ENCODE measurements around the gene SKOR1.
A peak's percentile ranks its signal among the peaks of the same experiment; 100 is the strongest.

SKOR1 gene

DNA sequence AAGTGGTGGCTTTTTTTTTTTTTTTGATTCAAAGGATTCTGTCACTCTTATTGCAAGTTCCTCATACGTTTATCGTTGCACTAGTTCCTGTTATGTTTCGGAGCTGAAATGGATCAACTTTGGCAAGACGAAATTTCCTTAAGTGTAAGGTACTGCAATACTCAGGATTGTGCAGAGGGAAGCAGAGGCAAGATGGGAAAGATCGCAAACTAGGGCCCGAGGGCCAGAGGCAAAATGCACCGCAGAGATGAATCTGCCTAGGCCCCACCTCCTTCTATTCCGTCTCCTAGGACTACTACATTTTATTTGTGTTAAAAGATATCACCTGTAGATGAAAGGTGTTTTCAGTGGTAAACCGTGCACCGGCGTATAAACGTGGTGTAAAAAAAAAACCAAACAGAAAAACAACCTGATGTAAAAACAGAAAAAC lies 14.2 kb downstream of the SKOR1 start:
- Histone ChIP-seq H3K4me1 (ENCODE audit: control insufficient read depth in 2 of 2, insufficient read depth in 2 of 2, low read length in 2 of 2) (peaks cover 24 to 27% of the 10 kb centered on the region in 2 donors), H3K36me3 (ENCODE audit: control insufficient read depth in 2 of 2, insufficient read depth in 2 of 2, low read length in 2 of 2) (no peaks in the 10 kb centered on the region), H3K9me3 (ENCODE audit: control insufficient read depth in 2 of 2, low read length in 2 of 2) (no peaks in the 10 kb centered on the region), H3K27ac (ENCODE audit: low read depth in 2 of 2, low read length in 2 of 2) (peak overlapping the region; percentile 90 to 98), H3K4me3 (ENCODE audit: low read length in 2 of 2) (peak overlapping the region; percentile 82 to 96), H3K9ac (ENCODE audit: low read depth in 1 of 2, low read length in 2 of 2) (peak overlapping the region; percentile 90 to 94), H3K27me3 (ENCODE audit: control insufficient read depth in 2 of 2, insufficient read depth in 2 of 2, low read length in 2 of 2) (peaks cover 16 to 18% of the 10 kb centered on the region in 2 donors)

GRCh38 chr15:67839929-67840748 lies 14.8 kb downstream of the SKOR1 start, which contains the start of gene RNU6-1:
TSS of gene RNU6-1 (minus strand) at chr15:67840045.
- Histone ChIP-seq H3K9ac (ENCODE audit: low read depth in 1 of 2, low read length in 2 of 2) (peak within 1 kb of the TSS; percentile 90 to 94), H3K9me3 (ENCODE audit: control insufficient read depth in 2 of 2, low read length in 2 of 2) (no peaks in the 10 kb centered on the region), H3K36me3 (ENCODE audit: control insufficient read depth in 2 of 2, insufficient read depth in 2 of 2, low read length in 2 of 2) (no peaks in the 10 kb centered on the region), H3K27me3 (ENCODE audit: control insufficient read depth in 2 of 2, insufficient read depth in 2 of 2, low read length in 2 of 2) (peaks cover 11% of the 10 kb centered on the region in 2 donors), H3K4me3 (ENCODE audit: low read length in 2 of 2) (peak within 1 kb of the TSS; percentile 82 to 96), H3K4me1 (ENCODE audit: control insufficient read depth in 2 of 2, insufficient read depth in 2 of 2, low read length in 2 of 2) (peaks cover 17 to 23% of the 10 kb centered on the region in 2 donors), H3K27ac (ENCODE audit: low read depth in 2 of 2, low read length in 2 of 2) (peak within 1 kb of the TSS; percentile 90 to 98)

DNA sequence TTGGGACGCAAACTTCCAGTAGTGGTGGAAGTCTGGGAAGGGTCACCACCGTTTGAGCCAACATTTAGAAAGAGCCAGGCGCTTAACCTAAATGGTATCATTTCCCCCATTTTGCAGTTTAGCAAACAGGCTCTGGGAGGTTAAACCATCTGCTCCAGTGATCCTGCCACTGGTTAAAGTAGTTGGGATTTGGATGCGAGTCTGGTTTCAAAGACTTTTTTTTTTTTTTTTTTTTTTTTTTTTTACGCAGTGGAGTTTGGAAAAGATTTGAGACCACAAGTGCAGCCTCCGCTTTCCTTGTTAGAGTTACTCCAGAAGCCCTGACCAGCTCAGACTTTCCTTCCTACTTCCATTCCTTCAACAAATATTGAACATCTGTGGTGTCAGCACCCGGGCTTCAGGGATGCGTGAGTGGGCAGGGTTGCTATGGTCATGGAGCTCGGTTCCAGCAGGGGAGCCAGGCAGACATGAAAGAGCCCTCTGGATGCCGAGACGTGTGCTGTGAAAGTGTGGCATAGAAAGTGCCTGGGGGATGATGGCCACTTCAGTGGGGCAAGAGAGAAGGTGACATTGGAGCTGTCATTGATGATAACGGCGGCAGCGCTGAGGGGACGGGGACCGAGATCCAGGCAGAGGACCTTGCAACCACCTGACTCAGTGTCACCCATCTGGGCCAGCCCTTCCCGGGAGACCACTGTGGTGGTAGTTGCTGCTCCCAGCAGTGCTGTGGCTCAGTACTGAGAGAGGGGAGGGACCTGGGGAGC lies 15.6 kb downstream of the SKOR1 start:
- Histone ChIP-seq H3K27ac (ENCODE audit: low read depth in 2 of 2, low read length in 2 of 2) (peak overlapping the region; percentile 90 to 98), H3K4me3 (ENCODE audit: low read length in 2 of 2) (peak overlapping the region; percentile 82 to 96), H3K9me3 (ENCODE audit: control insufficient read depth in 2 of 2, low read length in 2 of 2) (no peaks in the 10 kb centered on the region), H3K27me3 (ENCODE audit: control insufficient read depth in 2 of 2, insufficient read depth in 2 of 2, low read length in 2 of 2) (peaks cover 3 to 4% of the 10 kb centered on the region in 2 donors), H3K9ac (ENCODE audit: low read depth in 1 of 2, low read length in 2 of 2) (peak overlapping the region; percentile 90 to 94), H3K4me1 (ENCODE audit: control insufficient read depth in 2 of 2, insufficient read depth in 2 of 2, low read length in 2 of 2) (peaks cover 15 to 16% of the 10 kb centered on the region in 2 donors), H3K36me3 (ENCODE audit: control insufficient read depth in 2 of 2, insufficient read depth in 2 of 2, low read length in 2 of 2) (no peaks in the 10 kb centered on the region)

GRCh38 chr15:67841513-67841762 lies 16.1 kb downstream of the SKOR1 start:
- Histone ChIP-seq H3K9me3 (ENCODE audit: control insufficient read depth in 2 of 2, low read length in 2 of 2) (no peaks in the 10 kb centered on the region), H3K27ac (ENCODE audit: low read depth in 2 of 2, low read length in 2 of 2) (peak overlapping the region in 1 of 2 donors; percentile 98), H3K4me3 (ENCODE audit: low read length in 2 of 2) (peak overlapping the region; percentile 82 to 96), H3K27me3 (ENCODE audit: control insufficient read depth in 2 of 2, insufficient read depth in 2 of 2, low read length in 2 of 2) (no peaks in the 10 kb centered on the region), H3K4me1 (ENCODE audit: control insufficient read depth in 2 of 2, insufficient read depth in 2 of 2, low read length in 2 of 2) (peaks cover 12 to 14% of the 10 kb centered on the region in 2 donors), H3K9ac (ENCODE audit: low read depth in 1 of 2, low read length in 2 of 2) (peak overlapping the region; percentile 28 to 90), H3K36me3 (ENCODE audit: control insufficient read depth in 2 of 2, insufficient read depth in 2 of 2, low read length in 2 of 2) (no peaks in the 10 kb centered on the region)

DNA sequence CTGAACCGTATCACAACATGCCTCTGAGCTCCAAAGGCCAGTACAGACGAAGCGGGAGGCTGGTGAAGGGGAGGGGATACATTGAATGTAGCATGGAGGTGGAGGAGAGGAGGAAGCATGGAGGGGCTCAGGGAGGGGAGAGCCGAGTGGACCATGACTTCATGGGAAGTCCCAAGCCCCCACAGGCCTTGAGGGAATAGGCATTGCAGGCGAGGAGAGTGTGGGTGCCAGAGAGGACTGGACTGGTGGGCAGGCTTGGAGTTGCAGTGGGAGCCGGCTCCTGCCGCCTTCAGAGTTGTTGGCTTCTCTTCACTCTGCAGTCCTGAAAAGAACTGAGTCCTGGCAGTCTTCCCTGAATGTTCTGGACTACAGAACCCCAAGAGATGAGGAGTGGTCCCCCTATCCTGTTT lies 17.8 kb downstream of the SKOR1 start:
- H3K4me1 ChIP-seq (ENCODE audit: control insufficient read depth in 2 of 2, insufficient read depth in 2 of 2, low read length in 2 of 2) = peaks cover 12 to 14% of the 10 kb centered on the region in 2 donors

DNA sequence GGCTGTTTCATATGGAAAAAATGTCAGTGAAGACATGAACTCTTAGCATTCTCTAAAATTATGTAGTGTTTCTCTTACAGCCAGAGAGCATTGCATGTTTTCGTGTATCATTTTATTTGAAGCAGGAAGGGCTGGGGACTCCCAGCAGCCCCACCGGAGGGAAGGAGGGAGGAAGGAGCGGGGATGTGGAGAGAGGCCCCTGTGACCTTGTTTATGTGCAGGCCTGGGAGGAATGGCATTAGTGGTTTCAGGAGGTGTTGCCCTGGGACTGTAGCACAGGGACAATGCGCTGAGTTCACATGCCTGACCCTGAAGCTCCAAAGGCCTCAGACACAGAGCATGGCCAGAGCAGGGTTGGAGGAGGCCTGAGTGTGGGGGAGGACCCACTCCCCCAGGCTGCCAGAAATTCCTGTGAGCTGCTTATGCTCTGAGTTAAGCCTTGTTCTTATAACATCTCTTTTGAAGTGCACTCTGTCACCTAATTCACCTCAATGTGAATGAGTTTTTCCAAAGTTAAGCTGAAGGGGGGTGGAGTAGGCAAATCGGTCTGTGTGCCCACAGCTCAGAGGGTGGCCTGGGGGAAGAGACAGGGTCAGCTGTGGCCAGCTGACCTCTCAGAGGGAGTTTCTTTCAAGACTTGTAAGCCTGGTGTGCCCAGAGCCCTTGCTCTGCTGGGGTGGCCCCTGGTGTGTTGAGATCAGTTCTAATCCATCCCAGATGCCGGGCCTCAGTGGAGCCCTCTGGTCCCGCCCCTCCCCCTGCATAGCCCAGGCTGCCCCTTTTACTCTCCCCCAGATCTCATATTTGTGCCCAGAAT lies 18.5 kb downstream of the SKOR1 start:
- Histone ChIP-seq H3K36me3 (ENCODE audit: control insufficient read depth in 2 of 2, insufficient read depth in 2 of 2, low read length in 2 of 2) (no peaks in the 10 kb centered on the region), H3K27ac (ENCODE audit: low read depth in 2 of 2, low read length in 2 of 2) (no peak overlapping the region), H3K4me3 (ENCODE audit: low read length in 2 of 2) (no peak overlapping the region)

More for the DNA sequence above, 17.8 kb downstream of the SKOR1 start:
- H3K9me3 ChIP-seq (ENCODE audit: control insufficient read depth in 2 of 2, low read length in 2 of 2) = no peaks in the 10 kb centered on the region
- no peak overlapping the region for H3K27ac ChIP-seq (ENCODE audit: low read depth in 2 of 2, low read length in 2 of 2)
- H3K4me3 ChIP-seq (ENCODE audit: low read length in 2 of 2) = no peak overlapping the region
- no peaks in the 10 kb centered on the region for H3K27me3 ChIP-seq (ENCODE audit: control insufficient read depth in 2 of 2, insufficient read depth in 2 of 2, low read length in 2 of 2)
- no peaks in the 10 kb centered on the region for H3K36me3 ChIP-seq (ENCODE audit: control insufficient read depth in 2 of 2, insufficient read depth in 2 of 2, low read length in 2 of 2)
- H3K9ac ChIP-seq (ENCODE audit: low read depth in 1 of 2, low read length in 2 of 2) = no peak overlapping the region

DNA sequence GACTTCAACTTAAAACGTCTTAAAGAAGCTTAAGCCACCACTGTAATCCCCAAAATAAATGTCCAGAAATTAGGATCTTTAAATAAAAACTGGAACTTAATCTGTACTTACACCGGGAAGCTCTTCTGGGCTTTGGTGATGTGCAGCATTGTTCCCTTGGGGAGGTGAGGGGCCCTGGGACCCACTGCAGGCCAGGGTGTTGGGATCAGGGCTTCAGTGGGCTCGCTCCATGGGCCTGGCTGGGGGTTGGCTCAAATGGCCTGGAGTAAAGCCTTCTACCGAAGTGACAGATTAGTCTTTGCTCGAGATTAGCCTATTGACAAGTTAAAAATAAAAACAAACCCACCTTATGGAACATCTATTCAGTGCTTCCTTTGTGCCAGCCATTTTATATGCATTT lies 20.7 kb downstream of the SKOR1 start:
- Histone ChIP-seq H3K9me3 (ENCODE audit: control insufficient read depth in 2 of 2, low read length in 2 of 2) (no peaks in the 10 kb centered on the region), H3K4me3 (ENCODE audit: low read length in 2 of 2) (no peak overlapping the region), H3K9ac (ENCODE audit: low read depth in 1 of 2, low read length in 2 of 2) (no peak overlapping the region), H3K4me1 (ENCODE audit: control insufficient read depth in 2 of 2, insufficient read depth in 2 of 2, low read length in 2 of 2) (peaks cover 4 to 5% of the 10 kb centered on the region in 2 donors), H3K27ac (ENCODE audit: low read depth in 2 of 2, low read length in 2 of 2) (no peak overlapping the region), H3K36me3 (ENCODE audit: control insufficient read depth in 2 of 2, insufficient read depth in 2 of 2, low read length in 2 of 2) (no peaks in the 10 kb centered on the region), H3K27me3 (ENCODE audit: control insufficient read depth in 2 of 2, insufficient read depth in 2 of 2, low read length in 2 of 2) (no peaks in the 10 kb centered on the region)

More for the DNA sequence above, 18.5 kb downstream of the SKOR1 start:
- Histone ChIP-seq H3K27me3 (ENCODE audit: control insufficient read depth in 2 of 2, insufficient read depth in 2 of 2, low read length in 2 of 2) (no peaks in the 10 kb centered on the region), H3K9ac (ENCODE audit: low read depth in 1 of 2, low read length in 2 of 2) (no peak overlapping the region), H3K9me3 (ENCODE audit: control insufficient read depth in 2 of 2, low read length in 2 of 2) (no peaks in the 10 kb centered on the region), H3K4me1 (ENCODE audit: control insufficient read depth in 2 of 2, insufficient read depth in 2 of 2, low read length in 2 of 2) (peaks cover 10 to 11% of the 10 kb centered on the region in 2 donors)

DNA sequence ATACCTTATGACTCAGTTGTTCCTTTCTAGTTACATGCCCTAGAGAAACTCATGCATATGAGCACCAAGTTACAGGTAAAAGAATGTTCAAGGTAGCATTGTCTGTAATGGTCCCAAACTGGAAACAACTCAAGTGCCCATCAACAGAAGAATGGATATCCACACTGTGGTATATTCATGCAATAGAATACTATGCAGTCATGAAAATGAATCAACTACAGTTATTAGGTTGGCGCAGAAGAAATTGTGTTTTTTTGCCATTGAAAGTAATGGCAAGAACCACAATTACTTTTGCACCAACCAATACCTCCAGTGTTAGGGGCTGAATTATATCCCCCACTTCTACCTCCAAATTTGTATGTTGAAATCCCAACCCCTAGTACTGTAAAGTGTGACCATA lies 24.2 kb downstream of the SKOR1 start:
- H3K9ac ChIP-seq (ENCODE audit: low read depth in 1 of 2, low read length in 2 of 2) = no peak overlapping the region
- no peak overlapping the region for H3K4me3 ChIP-seq (ENCODE audit: low read length in 2 of 2)
- no peaks in the 10 kb centered on the region for H3K9me3 ChIP-seq (ENCODE audit: control insufficient read depth in 2 of 2, low read length in 2 of 2)
- H3K27me3 ChIP-seq (ENCODE audit: control insufficient read depth in 2 of 2, insufficient read depth in 2 of 2, low read length in 2 of 2) = no peaks in the 10 kb centered on the region
- no peaks in the 10 kb centered on the region for H3K4me1 ChIP-seq (ENCODE audit: control insufficient read depth in 2 of 2, insufficient read depth in 2 of 2, low read length in 2 of 2)
- H3K36me3 ChIP-seq (ENCODE audit: control insufficient read depth in 2 of 2, insufficient read depth in 2 of 2, low read length in 2 of 2) = no peaks in the 10 kb centered on the region
- H3K27ac ChIP-seq (ENCODE audit: low read depth in 2 of 2, low read length in 2 of 2) = no peak overlapping the region

DNA sequence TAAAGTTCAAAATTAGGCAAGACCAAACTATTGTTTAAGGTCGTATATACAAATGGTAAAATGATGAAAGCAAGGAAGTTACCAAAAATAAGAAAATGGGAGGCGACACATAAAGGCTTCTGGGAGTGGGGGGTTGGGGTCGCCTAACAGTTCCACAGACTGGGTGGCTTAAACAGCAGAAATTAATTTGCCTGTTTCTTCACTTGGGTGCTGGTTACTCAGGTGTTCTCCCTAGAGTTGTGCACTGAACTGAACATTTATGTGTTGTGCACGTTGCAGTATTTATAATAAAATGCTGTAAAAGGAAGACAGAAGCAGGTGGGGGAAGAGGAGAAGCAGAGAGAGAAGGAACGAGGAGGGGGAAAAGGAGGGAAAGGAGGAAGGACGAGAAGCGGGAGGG lies 25.0 kb downstream of the SKOR1 start:
- Histone ChIP-seq H3K4me1 (ENCODE audit: control insufficient read depth in 2 of 2, insufficient read depth in 2 of 2, low read length in 2 of 2) (no peaks in the 10 kb centered on the region), H3K4me3 (ENCODE audit: low read length in 2 of 2) (no peak overlapping the region), H3K27ac (ENCODE audit: low read depth in 2 of 2, low read length in 2 of 2) (no peak overlapping the region), H3K9me3 (ENCODE audit: control insufficient read depth in 2 of 2, low read length in 2 of 2) (no peaks in the 10 kb centered on the region), H3K36me3 (ENCODE audit: control insufficient read depth in 2 of 2, insufficient read depth in 2 of 2, low read length in 2 of 2) (no peaks in the 10 kb centered on the region), H3K9ac (ENCODE audit: low read depth in 1 of 2, low read length in 2 of 2) (no peak overlapping the region), H3K27me3 (ENCODE audit: control insufficient read depth in 2 of 2, insufficient read depth in 2 of 2, low read length in 2 of 2) (no peaks in the 10 kb centered on the region)

All from mucosa of rectum (tissue), 2 donors.